Measurements from ENCODE around the gene GSS.
"Not testable (repeated sequence)": the region's sequence is repeated elsewhere in the genome, so short reads cannot be mapped to it uniquely, and the experiment has no call there.

The GSS gene

GRCh38 chr20:34904202-34904621, 51.4 kb downstream of the GSS start:
- no peak for DNase-seq (ENCODE audit: low read depth)

DNA sequence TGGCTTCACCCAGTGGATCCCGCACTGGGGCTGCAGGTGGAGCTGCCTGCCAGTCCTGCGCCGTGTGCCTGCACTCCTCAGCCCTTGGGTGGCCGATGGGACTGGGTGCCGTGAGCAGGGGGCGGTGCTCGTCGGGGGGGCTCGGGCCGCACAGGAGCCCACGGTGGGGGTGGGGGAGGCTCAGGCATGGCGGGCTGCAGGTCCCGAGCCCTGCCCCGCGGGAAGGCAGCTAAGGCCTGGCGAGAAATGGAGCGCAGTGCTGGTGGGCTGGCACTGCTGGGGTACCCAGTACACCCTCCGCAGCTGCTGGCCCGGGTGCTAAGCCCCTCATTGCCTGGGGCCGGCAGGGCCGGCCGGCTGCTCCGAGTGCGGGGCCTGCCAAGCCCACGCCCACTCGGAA, 56.9 kb downstream of the GSS start:
- not testable (repeated sequence) for DNase-seq (ENCODE audit: low read depth)

- not testable (repeated sequence) for DNase-seq (ENCODE audit: low read depth)
Measured at GRCh38 chr20:34898129-34898528, 57.5 kb downstream of the GSS start.

DNA sequence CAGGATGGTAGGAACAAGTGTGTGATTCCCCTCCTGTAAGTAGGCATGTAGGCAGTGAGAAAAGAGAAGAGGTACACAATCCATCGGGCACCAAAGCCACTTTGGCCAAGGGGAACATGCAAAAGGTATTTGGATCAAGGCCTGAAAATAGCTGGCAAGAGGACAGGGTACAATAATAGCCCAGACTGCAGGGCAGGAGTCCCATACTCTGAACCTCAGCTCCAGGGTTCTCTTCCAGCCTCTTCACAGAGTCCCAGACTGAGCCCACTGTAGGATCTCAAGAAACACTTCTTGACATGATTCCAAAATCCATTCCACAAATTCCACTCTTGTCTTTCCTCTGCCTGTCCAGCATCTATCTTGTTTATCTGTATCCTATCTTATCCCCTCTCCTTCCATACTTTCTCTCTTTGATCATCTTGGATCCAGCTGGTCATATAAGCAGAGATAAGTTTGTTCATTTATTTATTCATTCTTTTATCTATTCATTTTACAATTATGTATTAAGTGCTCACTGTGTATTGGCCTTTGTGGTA, 59.5 kb downstream of the GSS start:
- no peak for DNase-seq (ENCODE audit: low read depth)

GRCh38 chr20:34895465-34895864, 60.1 kb downstream of the GSS start:
- no peak for DNase-seq (ENCODE audit: low read depth)

DNA sequence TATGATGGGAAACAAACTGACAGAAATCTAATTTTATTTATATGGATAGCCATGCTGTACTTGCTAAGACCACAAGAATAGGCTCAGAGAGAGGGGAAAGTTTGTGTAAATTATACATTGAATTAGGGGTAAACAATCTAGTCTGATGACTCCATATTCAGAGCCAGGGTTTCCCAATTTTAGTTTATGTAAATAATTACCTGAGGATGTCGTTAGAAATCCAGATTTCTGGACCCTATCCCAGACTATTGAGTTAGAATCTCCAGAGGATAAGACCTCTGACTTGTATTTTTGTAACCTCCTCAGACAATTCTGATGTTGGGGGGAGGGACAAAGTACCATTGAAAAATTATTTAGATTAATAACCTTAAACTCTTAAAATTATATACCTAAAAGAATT, 60.9 kb downstream of the GSS start:
- no peak for DNase-seq (ENCODE audit: low read depth)

DNA sequence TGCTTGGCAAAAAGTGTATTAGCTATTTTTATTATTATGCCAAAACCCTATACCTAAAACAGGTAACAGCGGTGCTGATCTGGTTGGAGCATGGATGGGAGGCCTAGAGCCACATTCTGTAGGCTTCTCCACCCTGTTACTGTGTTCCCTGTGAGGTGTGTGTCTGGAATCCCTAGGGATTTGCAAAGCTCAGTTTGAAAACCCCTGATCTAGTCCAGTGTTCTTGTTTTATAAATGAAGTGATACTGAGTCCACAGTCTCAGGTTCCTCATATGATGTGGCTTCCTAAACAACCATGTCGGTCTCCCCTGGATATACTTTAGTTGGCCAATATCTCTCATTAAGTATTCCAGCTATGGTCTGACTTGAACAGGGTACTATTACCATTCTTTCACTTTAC, 62.9 kb downstream of the GSS start:
- no peak for DNase-seq (ENCODE audit: low read depth)

DNA sequence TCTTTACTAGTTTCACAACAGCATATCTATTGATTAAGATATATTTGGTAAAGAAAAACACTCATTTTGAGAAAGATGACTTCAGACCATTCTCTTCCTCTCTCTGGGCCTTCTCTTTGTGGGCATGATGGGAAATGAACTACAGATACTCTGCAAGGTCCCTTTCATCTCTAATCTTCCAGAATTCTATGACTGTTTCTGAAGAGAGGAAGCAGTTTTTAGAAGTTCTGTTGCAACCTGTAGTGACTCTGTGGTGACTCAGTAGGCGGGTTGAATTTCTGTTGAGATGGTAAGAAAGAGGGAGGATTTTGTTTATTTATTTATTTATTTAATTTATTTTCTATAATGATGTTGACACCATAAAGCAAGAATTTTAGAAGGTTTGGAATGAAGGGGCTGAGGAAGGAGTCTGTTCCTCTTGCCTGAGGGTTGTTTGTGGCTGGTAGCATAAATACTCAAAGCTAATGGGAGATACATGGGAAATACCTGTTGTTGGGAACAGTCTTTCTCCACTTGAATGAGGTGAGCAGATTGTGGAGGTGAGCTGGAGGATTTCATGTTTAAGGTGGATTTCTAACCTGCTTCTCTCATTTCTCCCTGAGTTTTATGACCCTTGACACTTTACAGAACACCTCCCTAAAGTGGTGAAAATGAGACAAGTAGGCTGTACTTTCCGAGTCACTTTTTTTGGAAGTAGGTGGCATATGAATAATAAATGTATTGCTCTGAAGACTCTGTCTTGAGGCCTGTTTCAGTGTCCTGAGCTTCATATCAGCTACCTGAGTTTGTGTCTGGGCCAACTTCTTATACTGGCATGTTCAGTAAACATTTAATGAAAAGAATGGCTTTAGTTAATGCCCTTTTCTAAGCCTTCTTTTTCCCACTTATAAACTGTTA, 64.2 kb downstream of the GSS start:
- peak; percentile 47 for DNase-seq (ENCODE audit: low read depth)

- DNase-seq (ENCODE audit: low read depth): no peak
Measured at GRCh38 chr20:34888468-34888867, 67.1 kb downstream of the GSS start.

DNA sequence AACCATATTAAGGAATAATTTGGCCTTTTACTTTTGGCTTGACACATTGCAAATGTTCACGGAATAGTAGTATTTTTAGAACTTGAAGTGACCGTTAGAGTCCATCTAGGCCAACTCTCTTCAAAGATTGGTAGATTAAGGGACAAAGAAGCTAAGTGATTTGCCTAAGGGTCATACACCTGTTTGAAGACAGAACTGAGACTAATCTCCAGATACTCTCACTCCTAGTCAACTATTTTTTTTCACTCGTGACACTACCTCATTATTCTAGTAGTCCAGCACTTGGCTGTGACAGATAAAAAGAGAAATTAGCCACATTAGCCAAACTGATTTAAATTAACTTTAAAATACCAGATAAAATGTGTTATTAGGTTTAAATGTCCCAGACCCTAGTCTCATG, 68.6 kb downstream of the GSS start:
- DNase-seq (ENCODE audit: low read depth): no peak

- no peak for DNase-seq (ENCODE audit: low read depth)
Measured at GRCh38 chr20:34886122-34886521, 69.5 kb downstream of the GSS start.

DNA sequence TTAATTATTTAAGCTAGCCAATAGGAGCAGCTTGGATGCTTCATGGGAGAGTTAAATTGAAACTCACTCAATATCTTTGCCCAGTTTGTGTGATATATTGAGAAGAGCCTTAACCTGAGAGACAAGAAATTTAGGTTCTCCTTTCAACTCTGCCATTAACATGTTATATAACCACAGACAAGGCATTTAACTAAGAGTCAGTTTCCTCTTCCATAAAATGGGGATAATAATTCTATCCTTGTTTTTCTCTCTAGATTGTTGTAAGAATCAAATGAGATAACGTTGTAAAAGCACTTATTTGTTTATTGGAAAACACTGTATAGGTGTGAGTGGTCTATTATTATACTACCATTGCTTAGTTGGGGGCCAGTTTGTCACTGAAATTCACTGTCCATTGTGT, 71.3 kb downstream of the GSS start:
- no peak for DNase-seq (ENCODE audit: low read depth)

GRCh38 chr20:34883809-34884208, 71.8 kb downstream of the GSS start:
- DNase-seq (ENCODE audit: low read depth): no peak

GRCh38 chr20:34883087-34883688, 72.4 kb downstream of the GSS start:
- DNase-seq (ENCODE audit: low read depth): no peak

DNA sequence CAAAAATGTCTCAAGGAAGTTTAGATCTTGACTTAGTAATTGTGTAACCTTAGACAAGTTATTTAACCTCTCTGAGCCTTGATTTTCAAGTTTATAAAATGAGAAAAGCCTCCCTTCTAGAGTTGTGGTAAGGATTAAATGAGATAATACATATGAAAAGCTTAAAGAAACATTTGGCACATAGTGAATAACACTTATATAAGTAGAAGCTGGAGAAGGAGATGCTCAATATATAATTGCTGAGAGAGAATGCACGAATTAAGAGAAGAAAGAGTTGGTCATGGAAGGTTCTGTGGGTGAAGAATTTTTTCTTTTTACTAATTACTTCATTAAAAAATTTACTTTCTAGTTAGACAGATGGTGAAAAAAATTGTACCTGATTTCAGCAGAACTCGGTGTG, 73.9 kb downstream of the GSS start:
- no peak for DNase-seq (ENCODE audit: low read depth)

DNA sequence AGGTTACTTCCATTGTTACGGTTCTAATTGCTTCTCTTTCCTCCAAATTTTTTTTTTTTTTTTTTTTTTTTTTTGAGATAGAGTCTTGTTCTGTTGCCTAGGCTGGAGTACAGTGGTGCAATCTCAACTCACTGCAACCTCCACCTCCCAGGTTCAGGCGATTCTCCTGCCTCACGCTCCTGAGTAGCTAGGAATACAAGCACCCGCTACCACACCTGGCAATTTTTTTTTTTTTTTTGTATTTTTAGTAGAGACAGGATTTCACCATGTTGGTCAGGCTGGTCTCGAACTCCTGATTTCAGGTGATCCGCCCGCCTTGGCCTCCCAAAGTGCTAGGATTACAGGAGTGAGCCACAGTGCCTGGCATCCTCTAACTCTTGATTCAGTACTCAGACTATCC, 74.6 kb downstream of the GSS start:
- DNase-seq (ENCODE audit: low read depth): not testable (repeated sequence)

- DNase-seq (ENCODE audit: low read depth): no peak
Measured at GRCh38 chr20:34880215-34880850, 75.3 kb downstream of the GSS start.

Measured in fibroblast of the conjunctiva (primary cell).